HepG2 (cell line): ENCODE results near the gene MIEF1. TPM values are rescaled to one million over a fixed set of nuclear protein-coding genes. Genes with fewer than 3 reads are reported as not detected.

ENCODE experiments used
- ATAC-seq: fragments of 200-7000 bp; cut with Tn5 transposase; 3 replicates; pipeline ENCODE4 v1.9.1; 2020; ENCODE audit warnings: mild to moderate bottlenecking, moderate library complexity
- BruUV-seq: library from RNA; stranded (reverse); fragments of 400-500 nt; replicated peaks from 2 replicates; lab custom pipeline; 2021; lab: Mats Ljungman, UMichigan
- CTCF ChIA-PET: fragments of 300-600 bp; formaldehyde crosslinking; extraction: SDS; loops from one replicate; lab custom pipeline; 2021; ENCODE audit warnings: low total read pairs, inconsistent platforms, low intra/inter-chr PET ratio; lab: Yijun Ruan, JAX
- POLR2A ChIA-PET: fragments of 350-600 bp; sonication (Branson Sonifier 250); formaldehyde crosslinking; loops from one replicate; lab custom pipeline; 2020; ENCODE audit warnings: antibody characterized with exemption, inconsistent platforms; lab: Yijun Ruan, JAX
- DNase-seq: peaks from one replicate; pipeline ENCODE4 v3.0.0-alpha.2; 2015; ENCODE audit warnings: low spot score
- FAIRE-seq: peaks from 3 replicates; lab custom pipeline; 2011; peaks lifted over from hg19 to GRCh38; lab: Jason Lieb, UNC
- H2AFZ ChIP-seq: one replicate; pipeline ENCODE4 v1.6.1; 2011; ENCODE audit warnings: low read length, inconsistent platforms
- H3K27ac ChIP-seq: fragments of 300-600 bp; 3 replicates; pipeline ENCODE4 v1.8.0; 2011; ENCODE audit warnings: mixed run types, mild to moderate bottlenecking, mixed read lengths, low read length, inconsistent platforms; ENCODE audit not compliant: insufficient read depth; ENCODE audit errors: extremely low read length
- H3K27me3 ChIP-seq, 2 experiments: fragments of 200-600 bp in 1 of 2; 2 replicates in 1 of 2; 3 replicates in 1 of 2; pipeline versions ENCODE4 v1.6.0 to v1.8.0; 2011; ENCODE audit warnings: low read length in 2 of 2, mild to moderate bottlenecking in 2 of 2, moderate library complexity in 2 of 2, inconsistent platforms in 1 of 2; ENCODE audit not compliant: insufficient read depth in 2 of 2, control insufficient read depth in 1 of 2
- H3K36me3 ChIP-seq, 2 experiments: fragments of 200-600 bp in 1 of 2; replicated peaks in 1 of 2; 2 replicates in 1 of 2; 3 replicates in 1 of 2; pipeline versions ENCODE4 v1.5.1 to v1.8.0; 2011; ENCODE audit warnings: low read length in 2 of 2, inconsistent platforms in 1 of 2; ENCODE audit not compliant: insufficient read depth in 2 of 2, control insufficient read depth in 1 of 2
- H3K4me1 ChIP-seq: 2 replicates; pipeline ENCODE4 v1.5.1; 2012; ENCODE audit warnings: low read length, inconsistent platforms; ENCODE audit not compliant: insufficient read depth
- H3K4me2 ChIP-seq: 2 replicates; pipeline ENCODE4 v1.6.0; 2011; ENCODE audit warnings: low read depth, low read length, inconsistent platforms
- H3K4me3 ChIP-seq, 3 experiments: fragments of 200-600 bp in 1 of 3; sonication (generic), shearing (Covaris generic) in 1 of 3; replicated peaks in 1 of 3; 2 replicates each; pipeline ENCODE4 v1.5.1; 2011 to 2016; ENCODE audit warnings: low read length in 3 of 3, inconsistent platforms in 2 of 3, low read depth in 2 of 3, mild to moderate bottlenecking in 2 of 3, control low read depth in 1 of 3, mixed read lengths in 1 of 3; ENCODE audit not compliant: insufficient read depth in 1 of 3
- H3K79me2 ChIP-seq: one replicate; pipeline ENCODE4 v1.6.1; 2011; ENCODE audit warnings: low read length, inconsistent platforms; ENCODE audit not compliant: insufficient read depth
- H3K9ac ChIP-seq: 2 replicates; pipeline ENCODE4 v1.6.0; 2011; ENCODE audit warnings: mild to moderate bottlenecking, low read depth, low read length, inconsistent platforms; ENCODE audit not compliant: insufficient read depth
- H3K9me3 ChIP-seq: 2 replicates; pipeline ENCODE4 v1.5.1; 2012; ENCODE audit warnings: mild to moderate bottlenecking, low read length
- H4K20me1 ChIP-seq: 2 replicates; pipeline ENCODE4 v1.6.0; 2011; ENCODE audit warnings: inconsistent platforms, mild to moderate bottlenecking, low read length, moderate library complexity; ENCODE audit not compliant: insufficient read depth
- ARHGAP35 ChIP-seq: sonication (generic); formaldehyde crosslinking; IDR thresholded peaks from 2 replicates; pipeline ENCODE4 v1.9.0; 2022; ENCODE audit warnings: mild to moderate bottlenecking, inconsistent platforms, moderate library complexity, missing genetic modification reagents, borderline replicate concordance
- KDM2A ChIP-seq: sonication (generic); formaldehyde crosslinking; IDR thresholded peaks from 2 replicates; pipeline ENCODE4 v1.4.0; 2020; ENCODE audit warnings: low read depth, missing genetic modification reagents, borderline replicate concordance
- KDM5A ChIP-seq: fragments of 200-600 bp; sonication (generic); IDR thresholded peaks from 2 replicates; pipeline ENCODE4 v1.7.0; 2018; ENCODE audit warnings: antibody characterized with exemption, mild to moderate bottlenecking, low read length, borderline replicate concordance
- MAFF ChIP-seq: IDR thresholded peaks from 2 replicates; pipeline ENCODE4 v1.6.1; 2011; ENCODE audit warnings: low read depth, low read length, improper control_type of control experiment
- MNT ChIP-seq: fragments of 450-650 bp; IDR thresholded peaks from 2 replicates; pipeline ENCODE4 v1.6.1; 2016
- PBX3 ChIP-seq: sonication (generic); formaldehyde crosslinking; IDR thresholded peaks from 2 replicates; pipeline ENCODE4 v1.8.1; 2023; ENCODE audit warnings: missing genetic modification reagents, inconsistent platforms, borderline replicate concordance
- SIN3A ChIP-seq: IDR thresholded peaks from 2 replicates; pipeline ENCODE4 v1.6.1; 2011; ENCODE audit warnings: low read depth, mild to moderate bottlenecking, control low read depth, low read length, borderline replicate concordance
- SP140L ChIP-seq: sonication (generic); formaldehyde crosslinking; IDR thresholded peaks from 2 replicates; pipeline ENCODE4 v1.4.0; 2020; ENCODE audit warnings: missing genetic modification reagents, borderline replicate concordance
- SP2 ChIP-seq: sonication (generic); formaldehyde crosslinking; IDR thresholded peaks from 2 replicates; pipeline ENCODE4 v1.5.1; 2020; ENCODE audit warnings: mild to moderate bottlenecking, missing genetic modification reagents
- TAF15 ChIP-seq: fragments of 200-400 bp; formaldehyde crosslinking; IDR thresholded peaks from one replicate; pipeline ENCODE4 v1.6.1; 2018; ENCODE audit warnings: mild to moderate bottlenecking, low read depth, low read length; ENCODE audit not compliant: poor library complexity, severe bottlenecking
- ZBTB7B ChIP-seq: sonication (generic); formaldehyde crosslinking; IDR thresholded peaks from 2 replicates; pipeline ENCODE4 v1.4.0; 2020; ENCODE audit warnings: missing genetic modification reagents
- ZNF510 ChIP-seq: sonication (generic); formaldehyde crosslinking; IDR thresholded peaks from 2 replicates; pipeline ENCODE4 v1.4.0; 2020; ENCODE audit warnings: low read depth, mild to moderate bottlenecking, missing genetic modification reagents
- WGBS: methylation state at CpG from one replicate; pipeline ENCODE4 v1.1.6; 2017; ENCODE audit warnings: low lambda C conversion rate; 5-methylcytosine and 5-hydroxymethylcytosine counted together
- in situ Hi-C: cut with HindIII; loops from 2 replicates; pipeline ENCODE4 v1.10.0; 2017; ENCODE audit warnings: low pct_unique_long_range_greater_than_20kb; ENCODE audit not compliant: extremely low pct_ligation_motif_present
- intact Hi-C: fragments of 100-400 bp; cut with micrococcal nuclease; formaldehyde crosslinking; loops from one replicate; pipeline ENCODE4 v1.10.0; 2022; ENCODE audit not compliant: unreplicated experiment
- polyA plus RNA-seq, 8 experiments: library from polyadenylated mRNA; depleted of rRNA in 3 of 8; stranded (reverse) in 7 of 8; unstranded in 1 of 8; fragments of >200 nt; fragmentation: Illumina TruSeq in 4 of 8; extraction: Trizol in 4 of 8; gene quantifications; 2 replicates each; pipeline versions ENCODE4 v1.2.1 to v1.2.3, GENCODE V29; 2011 to 2016; ENCODE audit warnings: low read depth in 4 of 8, missing spikeins in 1 of 8, mixed read lengths in 1 of 8; ENCODE audit not compliant: insufficient read depth in 1 of 8
- total RNA-seq, 5 experiments: library from RNA; depleted of rRNA; stranded (reverse); fragments of >200 nt; fragmentation: Illumina TruSeq; extraction: Trizol; gene quantifications; 2 replicates each; pipeline ENCODE4 v1.2.3, GENCODE V29; 2016; ENCODE audit warnings: low read depth in 1 of 5
- TF ChIP-seq, protein P1 (sequence below): sonication (generic); formaldehyde crosslinking; IDR thresholded peaks from 2 replicates; pipeline ENCODE4 v1.5.0; 2020; ENCODE audit warnings: mild to moderate bottlenecking, missing genetic modification reagents
- TF ChIP-seq, protein P2 (sequence below): sonication (generic); formaldehyde crosslinking; IDR thresholded peaks from 2 replicates; pipeline ENCODE4 v1.5.0; 2020; ENCODE audit warnings: missing genetic modification reagents

The MIEF1 gene
- total and polyA plus RNA-seq, 2 of the 13 experiments (the other 11 are each of a cell fraction or from before 2014, with no cell fraction given), result 21.7 to 34.8 TPM

GRCh38 chr22:39547587-39547947, 45.5 kb downstream of the MIEF1 start:
- H3K9ac ChIP-seq, result no peak overlapping the region
- no peak overlapping the region for H3K4me2 ChIP-seq
- in situ Hi-C loops (no loop called here), intact Hi-C loops (no loop called here)
- no peak for ATAC-seq
- no peaks in the 10 kb centered on the region for H3K4me1 ChIP-seq
- H2AFZ ChIP-seq, result no peak overlapping the region
- no peaks in the 10 kb centered on the region for H3K79me2 ChIP-seq
- 0 out of 2 replicates have a peak, but pooled peaks cover 13% of the 10 kb centered on the region for H4K20me1 ChIP-seq
- no peaks in the 10 kb centered on the region for H3K36me3 ChIP-seq
- TF ChIP-seq, protein P1, sequence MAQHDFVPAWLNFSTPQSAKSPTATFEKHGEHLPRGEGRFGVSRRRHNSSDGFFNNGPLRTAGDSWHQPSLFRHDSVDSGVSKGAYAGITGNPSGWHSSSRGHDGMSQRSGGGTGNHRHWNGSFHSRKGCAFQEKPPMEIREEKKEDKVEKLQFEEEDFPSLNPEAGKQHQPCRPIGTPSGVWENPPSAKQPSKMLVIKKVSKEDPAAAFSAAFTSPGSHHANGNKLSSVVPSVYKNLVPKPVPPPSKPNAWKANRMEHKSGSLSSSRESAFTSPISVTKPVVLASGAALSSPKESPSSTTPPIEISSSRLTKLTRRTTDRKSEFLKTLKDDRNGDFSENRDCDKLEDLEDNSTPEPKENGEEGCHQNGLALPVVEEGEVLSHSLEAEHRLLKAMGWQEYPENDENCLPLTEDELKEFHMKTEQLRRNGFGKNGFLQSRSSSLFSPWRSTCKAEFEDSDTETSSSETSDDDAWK (CRISPR knock-in tag), result no peak
- peak; percentile 56; the same call in 1 of the 2 replicates for TF ChIP-seq MNT
- TF ChIP-seq ZBTB7B (CRISPR knock-in tag), result no peak
- TF ChIP-seq, all 625 proteins: peak for 1
- Histone ChIP-seq H3K27ac (no peak overlapping the region), H3K4me3 (no peak overlapping the region), H3K27me3 (peaks cover 0 to 13% of the 10 kb centered on the region in 2 experiments; a peak in 3 of 5 replicates), H3K9me3 (no peaks in the 10 kb centered on the region)
- POLR2A ChIA-PET, result no interaction called here
- no TSS peak for BruUV-seq
- CTCF ChIA-PET, result no interaction called here
- FAIRE-seq (no peak), DNase-seq (no peak)
- 0% methylated on average over 2 of the region's 2 CpGs for WGBS

DNA sequence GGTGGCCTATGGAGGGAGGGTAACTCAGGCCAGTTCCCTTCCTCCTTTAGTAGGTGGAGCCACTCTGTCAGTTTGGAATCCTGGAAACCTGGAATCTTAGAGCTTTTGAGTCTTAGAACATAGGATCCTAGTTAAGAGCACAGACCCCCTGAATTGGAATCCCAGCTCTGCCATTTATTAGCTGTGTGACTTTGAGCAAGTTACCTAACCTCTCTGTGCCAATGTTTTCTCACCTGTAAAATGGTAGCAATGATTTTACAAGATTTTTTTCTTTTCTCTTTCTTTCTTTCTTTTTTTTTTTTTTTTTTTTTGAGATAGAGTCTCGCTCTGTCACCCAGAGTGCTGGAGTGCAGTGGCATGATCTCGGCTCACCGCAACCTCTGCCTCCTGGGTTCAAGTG, 51.3 kb downstream of the MIEF1 start:
- no peaks in the 10 kb centered on the region for H3K4me1 ChIP-seq
- no peaks in the 10 kb centered on the region for H3K79me2 ChIP-seq
- intact Hi-C loops (no loop called here), in situ Hi-C loops (no loop called here)
- DNase-seq (no peak), FAIRE-seq (no peak), ATAC-seq (no peak)
- H3K36me3 ChIP-seq, result no peaks in the 10 kb centered on the region
- no peak overlapping the region for H3K9ac ChIP-seq
- no peaks in the 10 kb centered on the region for H4K20me1 ChIP-seq
- no peak overlapping the region for H2AFZ ChIP-seq
- no peak overlapping the region for H3K4me3 ChIP-seq
- H3K4me2 ChIP-seq, result no peak overlapping the region
- POLR2A ChIA-PET, result no interaction called here
- no TSS peak for BruUV-seq
- peaks cover 7 to 35% of the 10 kb centered on the region in 2 experiments for H3K27me3 ChIP-seq
- CTCF ChIA-PET, result no interaction called here
- H3K27ac ChIP-seq, result no peak overlapping the region
- WGBS, result 53% methylated on average over 3 of the region's 3 CpGs
- no peaks in the 10 kb centered on the region for H3K9me3 ChIP-seq
- TF ChIP-seq ZNF510 (CRISPR knock-in tag) (no peak), SP140L (no peak), ARHGAP35 (CRISPR knock-in tag) (no peak), SP2 (CRISPR knock-in tag) (no peak), PBX3 (CRISPR knock-in tag) (no peak), TAF15 (no peak), KDM5A (no peak), KDM2A (no peak), SIN3A (no peak), MAFF (no peak)
- TF ChIP-seq, protein P2, sequence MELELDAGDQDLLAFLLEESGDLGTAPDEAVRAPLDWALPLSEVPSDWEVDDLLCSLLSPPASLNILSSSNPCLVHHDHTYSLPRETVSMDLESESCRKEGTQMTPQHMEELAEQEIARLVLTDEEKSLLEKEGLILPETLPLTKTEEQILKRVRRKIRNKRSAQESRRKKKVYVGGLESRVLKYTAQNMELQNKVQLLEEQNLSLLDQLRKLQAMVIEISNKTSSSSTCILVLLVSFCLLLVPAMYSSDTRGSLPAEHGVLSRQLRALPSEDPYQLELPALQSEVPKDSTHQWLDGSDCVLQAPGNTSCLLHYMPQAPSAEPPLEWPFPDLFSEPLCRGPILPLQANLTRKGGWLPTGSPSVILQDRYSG, result no peak
